ENCODE data around the gene GALNT7. TPM values are rescaled to one million over a fixed set of nuclear protein-coding genes. Genes with fewer than 3 reads are reported as not detected.
A peak's percentile ranks its signal among the peaks of the same experiment; 100 is the strongest.

GALNT7 gene
- total RNA-seq, 1 donor from 2014 or later, result 67.8 TPM

GRCh38 chr4:173318648-173319211 is 150.1 kb downstream of the GALNT7 start:
- Mint-ChIP-seq H3K36me3 (ENCODE audit: insufficient read depth) (peaks cover 1% of the 10 kb centered on the region), H3K27me3 (no peaks in the 10 kb centered on the region), H3K9me3 (ENCODE audit: low read depth) (no peaks in the 10 kb centered on the region), H3K27ac (no peak overlapping the region), H3K4me1 (ENCODE audit: low read depth) (peaks cover 23% of the 10 kb centered on the region), H3K4me3 (ENCODE audit: low read depth) (no peak overlapping the region)
- DNase-seq (ENCODE audit: low spot score, unreplicated experiment), result no peak
- TF ChIP-seq CTCF (IDR thresholded peaks at IDR 0.05; ENCODE audit: unreplicated experiment), result peak; percentile 50

- Mint-ChIP-seq H3K27me3 (no peaks in the 10 kb centered on the region), H3K4me1 (ENCODE audit: low read depth) (peaks cover 23% of the 10 kb centered on the region), H3K36me3 (ENCODE audit: insufficient read depth) (peaks cover 1% of the 10 kb centered on the region), H3K9me3 (ENCODE audit: low read depth) (no peaks in the 10 kb centered on the region), H3K27ac (no peak overlapping the region), H3K4me3 (ENCODE audit: low read depth) (no peak overlapping the region)
- DNase-seq (ENCODE audit: low spot score, unreplicated experiment), result no peak
- no peak for TF ChIP-seq CTCF (IDR thresholded peaks at IDR 0.05; ENCODE audit: unreplicated experiment)
Observed at GRCh38 chr4:173319696-173320095, 151.1 kb downstream of the GALNT7 start.

GRCh38 chr4:173325007-173325736 is 156.6 kb downstream of the GALNT7 start:
- peaks cover 5% of the 10 kb centered on the region for H3K36me3 Mint-ChIP-seq (ENCODE audit: insufficient read depth)
- H3K4me1 Mint-ChIP-seq (ENCODE audit: low read depth), result no peaks in the 10 kb centered on the region
- H3K27me3 Mint-ChIP-seq, result no peaks in the 10 kb centered on the region
- DNase-seq (ENCODE audit: low spot score, unreplicated experiment), result no peak
- H3K4me3 Mint-ChIP-seq (ENCODE audit: low read depth), result no peak overlapping the region
- TF ChIP-seq CTCF (IDR thresholded peaks at IDR 0.05; ENCODE audit: unreplicated experiment), result no peak
- H3K9me3 Mint-ChIP-seq (ENCODE audit: low read depth), result no peaks in the 10 kb centered on the region
- no peak overlapping the region for H3K27ac Mint-ChIP-seq

GRCh38 chr4:173328236-173328901 is 159.8 kb downstream of the GALNT7 start:
- DNase-seq (ENCODE audit: low spot score, unreplicated experiment), result no peak
- no peak overlapping the region for H3K27ac Mint-ChIP-seq
- H3K27me3 Mint-ChIP-seq, result no peaks in the 10 kb centered on the region
- no peak for TF ChIP-seq CTCF (IDR thresholded peaks at IDR 0.05; ENCODE audit: unreplicated experiment)
- no peak overlapping the region for H3K4me3 Mint-ChIP-seq (ENCODE audit: low read depth)
- H3K4me1 Mint-ChIP-seq (ENCODE audit: low read depth), result peaks cover 15% of the 10 kb centered on the region
- H3K9me3 Mint-ChIP-seq (ENCODE audit: low read depth), result no peaks in the 10 kb centered on the region
- peaks cover 9% of the 10 kb centered on the region for H3K36me3 Mint-ChIP-seq (ENCODE audit: insufficient read depth)

- Mint-ChIP-seq H3K4me3 (ENCODE audit: low read depth) (no peak overlapping the region), H3K27ac (no peak overlapping the region), H3K36me3 (ENCODE audit: insufficient read depth) (peaks cover 12% of the 10 kb centered on the region), H3K27me3 (no peaks in the 10 kb centered on the region), H3K9me3 (ENCODE audit: low read depth) (no peaks in the 10 kb centered on the region), H3K4me1 (ENCODE audit: low read depth) (peaks cover 20% of the 10 kb centered on the region)
- no peak for DNase-seq (ENCODE audit: low spot score, unreplicated experiment)
- TF ChIP-seq CTCF (IDR thresholded peaks at IDR 0.05; ENCODE audit: unreplicated experiment), result no peak
Observed at GRCh38 chr4:173330590-173330989, 162.0 kb downstream of the GALNT7 start.

Data from progenitor cell of endocrine pancreas (in vitro differentiated cells).